GM19328 (cell line): ENCODE measurements around the gene H1-8.
"Not testable (repeated sequence)": the region's sequence is repeated elsewhere in the genome, so short reads cannot be mapped to it uniquely, and the experiment has no call there.

ENCODE experiments used
- ATAC-seq: cut with Tn5 transposase; IDR thresholded peaks from one replicate; pipeline ENCODE4 v1.9.1; 2021; ENCODE audit warnings: mild to moderate bottlenecking, moderate library complexity; ENCODE audit not compliant: unreplicated experiment

H1-8 gene

DNA sequence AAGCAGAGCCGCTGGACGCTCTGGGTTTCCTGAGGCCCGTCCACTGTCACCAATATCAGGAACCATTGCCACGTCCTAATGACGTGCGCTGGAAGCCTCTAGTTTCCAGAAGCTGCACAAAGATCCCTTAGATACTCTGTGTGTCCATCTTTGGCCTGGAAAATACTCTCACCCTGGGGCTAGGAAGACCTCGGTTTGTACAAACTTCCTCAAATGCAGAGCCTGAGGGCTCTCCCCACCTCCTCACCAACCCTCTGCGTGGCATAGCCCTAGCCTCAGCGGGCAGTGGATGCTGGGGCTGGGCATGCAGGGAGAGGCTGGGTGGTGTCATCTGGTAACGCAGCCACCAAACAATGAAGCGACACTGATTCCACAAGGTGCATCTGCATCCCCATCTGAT is 11.3 kb upstream of the H1-8 start:
- no peak for ATAC-seq

DNA sequence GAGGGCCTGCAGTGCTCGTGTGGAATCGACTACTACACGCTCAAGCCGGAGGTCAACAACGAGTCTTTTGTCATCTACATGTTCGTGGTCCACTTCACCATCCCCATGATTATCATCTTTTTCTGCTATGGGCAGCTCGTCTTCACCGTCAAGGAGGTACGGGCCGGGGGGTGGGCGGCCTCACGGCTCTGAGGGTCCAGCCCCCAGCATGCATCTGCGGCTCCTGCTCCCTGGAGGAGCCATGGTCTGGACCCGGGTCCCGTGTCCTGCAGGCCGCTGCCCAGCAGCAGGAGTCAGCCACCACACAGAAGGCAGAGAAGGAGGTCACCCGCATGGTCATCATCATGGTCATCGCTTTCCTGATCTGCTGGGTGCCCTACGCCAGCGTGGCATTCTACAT is 10.7 kb upstream of the H1-8 start:
- no peak for ATAC-seq

DNA sequence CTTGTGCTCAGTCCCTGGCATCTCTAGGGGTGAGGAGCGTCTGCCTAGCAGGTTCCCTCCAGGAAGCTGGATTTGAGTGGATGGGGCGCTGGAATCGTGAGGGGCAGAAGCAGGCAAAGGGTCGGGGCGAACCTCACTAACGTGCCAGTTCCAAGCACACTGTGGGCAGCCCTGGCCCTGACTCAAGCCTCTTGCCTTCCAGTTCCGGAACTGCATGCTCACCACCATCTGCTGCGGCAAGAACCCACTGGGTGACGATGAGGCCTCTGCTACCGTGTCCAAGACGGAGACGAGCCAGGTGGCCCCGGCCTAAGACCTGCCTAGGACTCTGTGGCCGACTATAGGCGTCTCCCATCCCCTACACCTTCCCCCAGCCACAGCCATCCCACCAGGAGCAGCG is 9.6 kb upstream of the H1-8 start:
- ATAC-seq: no peak

DNA sequence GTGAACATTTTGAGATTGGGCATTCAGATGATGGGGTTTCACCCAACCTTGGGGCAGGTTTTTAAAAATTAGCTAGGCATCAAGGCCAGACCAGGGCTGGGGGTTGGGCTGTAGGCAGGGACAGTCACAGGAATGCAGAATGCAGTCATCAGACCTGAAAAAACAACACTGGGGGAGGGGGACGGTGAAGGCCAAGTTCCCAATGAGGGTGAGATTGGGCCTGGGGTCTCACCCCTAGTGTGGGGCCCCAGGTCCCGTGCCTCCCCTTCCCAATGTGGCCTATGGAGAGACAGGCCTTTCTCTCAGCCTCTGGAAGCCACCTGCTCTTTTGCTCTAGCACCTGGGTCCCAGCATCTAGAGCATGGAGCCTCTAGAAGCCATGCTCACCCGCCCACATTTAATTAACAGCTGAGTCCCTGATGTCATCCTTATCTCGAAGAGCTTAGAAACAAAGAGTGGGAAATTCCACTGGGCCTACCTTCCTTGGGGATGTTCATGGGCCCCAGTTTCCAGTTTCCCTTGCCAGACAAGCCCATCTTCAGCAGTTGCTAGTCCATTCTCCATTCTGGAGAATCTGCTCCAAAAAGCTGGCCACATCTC is 8.4 kb upstream of the H1-8 start:
- ATAC-seq: no peak

DNA sequence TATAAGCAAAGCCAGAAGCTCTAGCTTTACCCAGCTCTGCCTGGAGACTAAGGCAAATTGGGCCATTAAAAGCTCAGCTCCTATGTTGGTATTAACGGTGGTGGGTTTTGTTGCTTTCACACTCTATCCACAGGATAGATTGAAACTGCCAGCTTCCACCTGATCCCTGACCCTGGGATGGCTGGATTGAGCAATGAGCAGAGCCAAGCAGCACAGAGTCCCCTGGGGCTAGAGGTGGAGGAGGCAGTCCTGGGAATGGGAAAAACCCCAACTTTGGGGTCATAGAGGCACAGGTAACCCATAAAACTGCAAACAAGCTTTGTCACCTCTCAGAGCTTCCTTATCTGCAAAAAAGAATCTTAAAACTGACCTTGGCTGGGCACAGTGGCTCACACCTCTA is 7.9 kb upstream of the H1-8 start:
- ATAC-seq: no peak

DNA sequence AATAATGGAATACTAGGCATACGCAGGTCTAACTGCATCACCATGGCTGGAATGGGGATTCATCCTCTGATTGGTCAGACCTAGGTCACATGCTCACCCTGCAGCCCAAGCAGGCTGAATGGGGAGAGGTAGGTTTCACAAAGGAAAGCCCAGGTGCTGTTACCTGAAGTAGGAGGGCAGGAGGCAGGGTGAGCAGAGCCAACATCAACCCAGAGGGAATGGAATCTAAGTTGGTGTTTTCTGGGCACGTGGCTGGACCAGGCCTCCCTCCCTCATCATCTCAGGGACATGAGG is 6.7 kb upstream of the H1-8 start:
- ATAC-seq: no peak

DNA sequence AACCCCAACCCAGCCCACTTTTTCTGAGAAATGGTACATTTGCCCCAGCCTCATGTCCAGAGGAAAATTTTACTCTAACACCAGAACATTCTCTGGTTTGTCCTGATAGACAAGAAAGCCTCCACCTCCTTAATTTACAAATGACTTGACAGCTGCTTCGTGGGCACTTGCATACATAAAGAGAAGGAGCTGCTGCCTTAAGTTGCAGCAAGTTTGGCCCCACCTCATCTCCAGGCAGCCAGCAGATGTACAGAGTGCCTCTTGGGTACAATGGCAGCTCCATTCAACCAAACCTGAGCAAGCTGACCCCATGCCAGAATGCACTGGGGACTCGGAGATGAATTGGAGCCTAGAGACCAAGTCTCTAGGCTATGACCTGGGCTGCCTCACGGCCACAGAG is 6.2 kb upstream of the H1-8 start:
- no peak for ATAC-seq

DNA sequence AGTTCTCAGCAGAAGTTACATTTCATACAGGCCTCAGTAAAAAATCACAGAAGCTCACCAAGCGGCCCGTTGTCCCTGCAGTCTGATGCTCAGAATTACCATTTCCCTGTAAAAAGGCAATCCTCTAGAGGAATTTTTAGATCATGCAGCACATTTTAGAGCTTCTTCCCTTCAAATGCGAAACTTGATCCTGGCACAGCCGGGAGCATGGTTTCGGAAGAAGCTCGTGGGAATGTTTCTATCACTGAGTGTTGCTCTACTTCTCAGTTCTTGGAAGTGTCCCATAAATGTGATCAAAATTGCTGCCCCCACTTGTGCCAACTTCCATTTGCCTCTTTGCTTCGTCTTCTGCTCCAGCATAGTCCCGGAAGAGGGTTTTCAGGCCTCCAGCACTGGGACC is 3.8 kb upstream of the H1-8 start:
- ATAC-seq: no peak

DNA sequence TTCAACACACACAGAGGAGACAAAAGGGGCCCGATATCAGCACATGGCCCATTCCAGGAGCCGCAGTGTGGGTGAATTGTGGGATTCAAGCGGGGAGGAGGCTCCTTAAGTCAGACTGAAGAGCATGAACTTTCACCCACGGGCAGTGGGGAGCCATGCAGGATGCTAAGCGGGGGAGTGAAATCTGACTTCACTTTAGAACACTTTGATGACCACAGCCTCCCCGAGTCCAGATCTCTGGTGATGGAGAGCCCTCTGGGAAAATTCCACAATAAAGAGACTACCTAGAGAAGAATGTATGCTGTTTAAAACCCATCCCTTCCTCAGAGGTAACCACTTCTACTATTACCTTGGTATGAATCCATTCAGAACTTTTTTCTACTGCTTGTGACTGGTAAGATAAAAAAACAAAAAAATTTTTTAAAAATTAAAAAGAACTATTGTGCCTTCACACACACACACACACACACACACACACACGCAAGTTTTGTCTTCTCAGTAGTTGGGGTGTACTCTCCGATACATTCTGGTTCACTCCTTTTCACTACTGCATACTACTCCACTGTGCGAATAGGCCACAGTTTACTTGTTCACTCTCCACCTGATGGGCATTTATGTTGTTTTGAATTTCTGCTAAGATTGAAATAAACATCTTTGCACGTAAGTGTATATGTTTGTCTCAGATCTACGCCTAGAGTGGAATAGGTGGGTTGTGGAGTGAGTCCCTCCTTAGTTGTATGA is 2.0 kb upstream of the H1-8 start:
- ATAC-seq: no peak

DNA sequence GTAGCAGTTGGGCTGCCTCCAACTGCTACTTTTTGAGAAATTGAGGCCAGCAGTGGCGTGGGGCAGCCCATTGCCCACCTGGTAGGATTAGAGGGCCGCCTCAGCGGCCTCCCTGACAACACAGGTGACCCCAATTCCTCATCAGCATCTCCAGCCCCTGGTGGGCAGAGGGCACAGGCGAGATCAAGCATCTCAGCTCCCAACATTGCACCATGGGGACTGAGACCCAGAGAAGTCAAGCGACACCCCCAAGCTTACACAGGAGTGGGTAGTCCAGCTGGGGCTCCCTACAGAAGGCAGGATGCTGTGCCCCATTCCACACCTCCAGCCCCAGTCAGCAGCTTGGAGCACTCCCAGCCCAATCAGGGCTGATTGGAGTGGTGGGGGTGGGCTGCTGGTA is 228 bp upstream of the H1-8 start:
- ATAC-seq: no peak

DNA sequence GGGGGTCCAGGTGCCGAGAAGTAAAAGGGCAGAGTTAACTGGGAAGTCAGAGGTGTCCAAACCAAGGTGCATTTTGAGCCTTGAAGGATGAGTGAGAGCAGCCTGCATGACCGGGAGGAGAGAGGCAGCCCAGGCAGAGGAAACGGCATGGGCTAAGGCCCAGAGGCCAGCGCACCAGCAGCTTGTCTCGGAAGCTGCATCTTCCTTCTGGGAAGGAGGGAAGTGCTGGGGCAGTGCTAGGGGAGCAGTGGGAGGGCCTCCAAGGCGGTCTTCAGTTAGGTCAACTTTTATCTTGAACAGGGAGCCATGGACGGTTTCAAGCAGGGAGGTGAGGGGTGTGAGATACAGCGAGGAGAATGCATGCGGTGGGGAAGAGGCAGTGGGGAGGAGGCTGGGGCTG is 1.0 kb downstream of the H1-8 start:
- ATAC-seq: no peak

DNA sequence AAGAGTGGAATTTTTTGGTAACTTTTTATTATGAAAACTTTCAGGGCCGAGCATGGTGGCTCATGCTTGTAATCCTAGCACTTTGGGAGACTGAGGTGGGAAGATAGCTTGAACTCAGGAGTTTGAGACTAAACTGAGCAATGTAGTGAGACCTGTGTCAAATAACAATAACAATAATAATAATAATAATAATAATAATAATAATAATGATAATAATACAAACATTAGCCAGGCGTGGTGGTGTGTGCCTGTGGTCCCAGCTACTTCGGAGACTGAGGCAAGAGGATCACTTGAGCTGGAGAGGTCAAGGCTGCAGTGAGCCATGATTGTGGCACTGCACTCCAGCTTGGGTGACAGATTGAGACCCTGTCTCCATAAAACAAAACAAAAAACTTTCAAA is 3.0 kb downstream of the H1-8 start:
- not testable (repeated sequence) for ATAC-seq

DNA sequence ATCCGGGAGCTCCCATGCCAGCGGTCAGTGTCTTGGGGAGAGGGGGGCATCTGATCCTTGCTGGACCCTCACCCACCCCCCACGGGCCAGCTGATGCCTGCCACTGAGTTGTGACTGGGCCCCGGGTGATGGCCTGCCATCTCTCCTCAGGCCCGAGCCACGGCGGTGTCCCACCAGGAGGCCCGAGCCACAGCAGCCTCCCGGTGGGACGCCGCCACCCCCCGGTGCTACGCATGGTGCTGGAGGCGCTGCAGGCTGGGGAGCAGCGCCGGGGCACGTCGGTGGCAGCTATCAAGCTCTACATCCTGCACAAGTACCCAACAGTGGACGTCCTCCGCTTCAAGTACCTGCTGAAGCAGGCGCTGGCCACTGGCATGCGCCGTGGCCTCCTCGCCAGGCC is 4.3 kb downstream of the H1-8 start:
- ATAC-seq: no peak

DNA sequence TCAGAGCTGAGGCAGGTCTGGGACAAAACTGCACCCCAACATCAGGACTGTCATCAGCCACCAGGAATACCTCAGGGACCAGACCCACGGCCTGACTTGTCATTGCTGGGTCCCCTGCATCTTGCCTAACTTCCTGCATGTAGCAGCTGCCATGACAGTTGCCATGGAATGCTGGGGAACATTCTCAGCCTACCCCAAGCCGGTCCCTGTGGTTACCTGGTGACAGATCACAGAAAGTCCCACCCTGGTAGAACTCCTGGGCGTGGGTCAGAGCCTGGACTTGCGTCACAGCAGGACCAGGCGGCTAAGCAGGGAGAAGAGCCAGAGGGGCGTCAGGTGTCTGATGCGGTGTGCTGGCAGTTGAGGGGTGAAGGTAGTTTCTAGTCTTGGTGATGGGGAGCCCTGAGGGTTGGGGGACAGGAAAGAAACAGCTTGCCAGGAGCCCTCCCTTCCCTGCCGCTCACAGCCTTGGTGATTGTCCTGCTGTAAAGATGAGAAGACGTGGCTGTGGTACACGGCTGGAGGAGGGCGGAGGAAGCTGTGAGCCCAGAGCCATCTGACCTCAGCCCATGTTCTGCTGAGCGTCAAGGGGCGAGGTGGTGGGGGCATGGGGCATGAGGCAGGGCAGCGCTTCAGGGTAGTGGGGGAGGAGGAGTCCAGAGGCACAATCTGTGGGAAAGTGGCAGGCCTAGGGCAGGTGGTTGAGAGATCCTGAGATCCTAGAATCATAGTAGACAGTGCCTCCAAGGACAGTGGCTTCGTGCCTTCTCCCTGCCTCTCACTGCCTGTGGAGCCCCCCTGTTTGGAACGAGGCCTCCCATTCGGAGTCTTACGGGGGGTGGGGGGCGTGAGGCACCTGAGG is 5.4 kb downstream of the H1-8 start:
- no peak for ATAC-seq

DNA sequence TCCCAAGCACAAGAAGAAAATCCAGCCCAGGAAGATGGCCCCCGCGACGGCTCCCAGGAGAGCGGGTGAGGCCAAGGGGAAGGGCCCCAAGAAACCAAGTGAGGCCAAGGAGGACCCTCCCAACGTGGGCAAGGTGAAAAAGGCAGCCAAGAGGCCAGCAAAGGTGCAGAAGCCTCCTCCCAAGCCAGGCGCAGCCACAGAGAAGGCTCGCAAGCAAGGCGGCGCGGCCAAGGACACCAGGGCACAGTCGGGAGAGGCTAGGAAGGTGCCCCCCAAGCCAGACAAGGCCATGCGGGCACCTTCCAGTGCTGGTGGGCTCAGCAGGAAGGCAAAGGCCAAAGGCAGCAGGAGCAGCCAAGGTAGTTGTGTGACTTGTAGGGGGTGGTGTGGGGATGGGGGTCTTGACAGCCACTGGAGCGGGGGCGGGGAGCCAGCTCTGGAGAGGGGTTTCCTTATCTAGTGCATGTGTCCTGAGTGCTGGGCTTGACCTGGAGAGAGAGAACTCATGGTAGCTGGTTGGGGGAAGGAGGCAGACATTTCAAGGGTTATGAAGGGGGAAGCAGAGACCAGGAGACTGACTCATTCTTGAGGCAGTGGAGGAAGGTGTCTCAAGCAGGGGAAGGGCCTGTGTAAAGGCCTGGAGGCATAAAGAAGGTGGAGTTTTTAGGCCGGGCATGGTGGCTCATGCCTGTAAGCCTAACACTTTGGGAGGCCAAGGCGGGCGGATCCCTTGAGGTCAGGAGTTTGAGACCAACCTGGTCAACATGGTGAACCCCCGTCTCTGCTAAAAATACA is 6.2 kb downstream of the H1-8 start:
- ATAC-seq: no peak

DNA sequence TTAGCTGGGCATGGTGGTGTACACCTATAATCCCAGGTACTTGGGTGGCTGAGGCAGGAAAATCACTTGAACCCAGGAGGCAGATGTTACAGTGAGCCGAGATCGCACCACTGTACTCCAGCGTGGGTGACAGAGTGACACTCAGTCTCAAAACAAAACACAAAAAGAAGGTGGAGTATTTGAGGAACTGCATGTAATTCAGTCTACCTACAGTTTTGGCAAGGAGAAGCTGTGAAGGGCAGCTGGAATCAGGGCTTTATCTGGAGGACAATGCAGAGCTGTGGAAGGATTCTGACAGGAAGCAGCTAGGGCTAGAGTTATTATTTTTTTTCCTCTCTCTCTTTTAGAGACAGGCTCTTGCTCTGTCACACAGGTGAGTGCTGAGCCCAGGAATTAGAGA is 6.8 kb downstream of the H1-8 start:
- no peak for ATAC-seq

DNA sequence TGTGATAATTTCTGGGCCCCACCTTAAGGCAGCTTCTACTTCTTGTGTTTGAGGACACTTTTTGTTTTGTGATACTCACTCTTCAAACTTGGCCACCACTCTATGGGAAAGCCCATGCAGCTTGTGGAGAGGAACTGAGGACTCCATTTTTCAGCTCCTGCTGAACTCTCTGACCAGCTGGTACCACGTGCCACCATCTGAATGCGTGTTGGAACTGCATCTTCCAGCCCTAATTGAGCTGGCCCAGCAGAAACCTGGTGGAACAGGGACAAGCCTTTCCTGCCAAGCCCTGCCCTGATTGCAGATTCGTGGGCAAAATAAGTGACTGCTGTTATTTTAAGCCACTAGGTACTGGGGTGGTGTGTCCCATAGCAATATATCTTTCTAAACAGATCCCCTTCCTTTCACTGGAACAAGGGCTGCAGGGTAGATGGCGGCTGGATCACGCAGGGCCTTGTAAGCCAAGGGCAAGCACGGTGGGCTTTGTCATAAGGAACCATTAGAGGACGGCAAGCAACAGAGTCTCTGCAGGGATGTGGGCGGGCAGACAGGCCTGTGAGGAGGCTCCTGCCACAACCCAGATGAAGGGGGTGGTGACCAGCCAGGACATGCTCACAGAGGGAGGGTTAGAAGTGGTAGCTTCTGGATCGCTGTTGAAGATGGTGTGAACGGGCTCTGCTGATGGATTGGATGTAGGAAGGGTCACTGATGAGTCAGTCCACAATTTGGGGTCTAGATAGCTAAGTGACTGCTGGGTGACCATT is 9.5 kb downstream of the H1-8 start:
- no peak for ATAC-seq

DNA sequence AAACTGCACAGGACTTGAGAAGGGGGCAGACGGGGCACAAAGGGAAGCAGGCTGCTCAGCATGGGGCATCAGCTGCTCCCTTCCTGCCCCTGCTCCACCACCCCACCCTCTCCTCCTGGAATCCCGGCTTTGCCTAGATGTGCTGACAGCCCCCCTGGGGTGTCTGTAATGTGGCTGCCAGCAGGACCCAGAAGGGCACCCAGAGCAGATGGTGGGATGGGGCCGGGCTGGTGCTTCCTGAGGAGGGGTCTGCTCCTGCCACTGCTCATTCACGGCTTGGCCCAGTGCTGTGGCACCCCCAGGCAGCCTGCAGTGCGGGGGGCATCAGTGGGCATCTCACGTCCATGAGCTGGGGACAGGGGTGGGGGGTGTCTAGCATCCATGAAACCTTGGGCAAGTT is 10.2 kb downstream of the H1-8 start:
- ATAC-seq: no peak

DNA sequence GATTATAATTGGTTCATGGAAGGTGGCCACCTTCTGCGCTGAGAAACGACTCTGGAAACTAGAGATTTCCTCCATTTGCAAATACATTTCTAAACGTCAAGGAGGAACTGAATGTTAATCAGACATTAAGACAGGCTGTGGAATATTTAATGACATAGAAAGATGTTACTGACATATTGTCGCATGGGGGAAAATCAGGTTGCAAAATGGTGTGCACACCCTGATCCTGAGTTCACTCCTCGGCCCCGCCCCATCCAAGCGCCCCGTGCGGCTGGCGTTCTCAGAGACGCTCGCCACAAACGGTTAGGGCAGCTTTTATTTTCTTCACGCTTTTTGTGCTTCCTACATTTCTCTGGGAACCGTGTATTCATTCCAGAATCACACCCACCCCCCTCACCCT is 10.7 kb downstream of the H1-8 start:
- ATAC-seq: no peak

DNA sequence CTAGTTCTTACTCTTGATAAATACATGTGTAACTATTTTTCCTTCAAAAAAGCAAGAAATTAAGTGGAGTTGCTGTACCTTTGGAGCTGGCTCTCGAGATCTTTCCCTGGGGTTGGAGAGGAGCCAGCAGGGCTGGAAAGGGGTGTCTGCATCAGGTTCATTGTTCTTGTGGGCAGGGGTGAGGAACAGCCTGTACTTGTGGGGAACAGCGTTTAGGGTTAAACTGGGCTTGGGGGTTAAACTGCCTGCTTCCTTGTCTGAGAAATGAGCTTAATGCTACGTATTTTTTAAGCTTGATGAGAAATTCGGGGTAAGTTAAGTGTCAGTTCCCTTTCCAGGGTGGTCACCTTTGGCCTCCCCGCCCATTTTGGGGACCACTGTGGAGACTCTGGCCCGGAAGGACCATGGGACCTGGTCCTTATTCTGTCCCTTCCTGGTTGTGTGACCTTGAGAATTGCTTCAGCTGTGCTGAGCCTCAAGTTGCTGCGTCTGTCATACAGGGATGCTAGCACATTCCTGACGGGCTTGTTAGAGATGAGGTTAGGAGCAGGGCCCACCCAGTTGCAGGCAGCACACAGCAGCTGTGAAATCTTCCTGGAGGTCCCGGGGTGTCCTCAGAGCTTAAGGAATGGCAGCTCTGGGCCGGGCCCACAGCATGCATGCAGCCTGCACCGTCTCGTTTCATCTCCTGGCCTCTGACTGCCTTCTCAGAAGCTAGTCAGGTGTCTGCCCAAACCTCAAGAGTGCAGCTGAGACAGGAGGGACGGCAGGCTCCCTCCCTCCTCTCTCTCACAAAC is 11.6 kb downstream of the H1-8 start:
- no peak for ATAC-seq
